Measurements from ENCODE around the gene ZNF23.

The ZNF23 gene

DNA sequence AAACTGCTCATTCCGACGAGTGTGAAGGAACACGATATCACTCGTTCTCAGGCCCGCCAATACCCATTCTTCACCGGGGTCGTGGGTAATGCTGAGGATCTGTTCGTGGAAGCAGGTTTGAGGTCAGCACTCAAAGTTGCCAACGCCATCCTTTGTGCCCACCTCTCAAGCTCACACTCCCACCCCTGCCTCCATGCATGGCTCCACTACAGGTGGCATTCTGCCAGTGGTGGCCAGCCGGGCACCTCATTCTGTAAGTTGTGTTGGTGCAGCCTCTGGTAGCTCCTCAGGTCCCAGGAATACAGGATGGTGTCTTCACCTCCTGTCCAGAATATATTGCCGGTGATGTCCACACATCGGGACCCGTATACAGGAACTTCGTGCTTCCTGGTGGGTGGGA lies 30.9 kb downstream of the ZNF23 start:
- no peak for DNase-seq (ENCODE audit: extremely low read depth, low read depth)
- no peak overlapping the region for H3K4me3 ChIP-seq (replicated peaks; ENCODE audit: low read depth, low read length)
- TF ChIP-seq, protein P1, sequence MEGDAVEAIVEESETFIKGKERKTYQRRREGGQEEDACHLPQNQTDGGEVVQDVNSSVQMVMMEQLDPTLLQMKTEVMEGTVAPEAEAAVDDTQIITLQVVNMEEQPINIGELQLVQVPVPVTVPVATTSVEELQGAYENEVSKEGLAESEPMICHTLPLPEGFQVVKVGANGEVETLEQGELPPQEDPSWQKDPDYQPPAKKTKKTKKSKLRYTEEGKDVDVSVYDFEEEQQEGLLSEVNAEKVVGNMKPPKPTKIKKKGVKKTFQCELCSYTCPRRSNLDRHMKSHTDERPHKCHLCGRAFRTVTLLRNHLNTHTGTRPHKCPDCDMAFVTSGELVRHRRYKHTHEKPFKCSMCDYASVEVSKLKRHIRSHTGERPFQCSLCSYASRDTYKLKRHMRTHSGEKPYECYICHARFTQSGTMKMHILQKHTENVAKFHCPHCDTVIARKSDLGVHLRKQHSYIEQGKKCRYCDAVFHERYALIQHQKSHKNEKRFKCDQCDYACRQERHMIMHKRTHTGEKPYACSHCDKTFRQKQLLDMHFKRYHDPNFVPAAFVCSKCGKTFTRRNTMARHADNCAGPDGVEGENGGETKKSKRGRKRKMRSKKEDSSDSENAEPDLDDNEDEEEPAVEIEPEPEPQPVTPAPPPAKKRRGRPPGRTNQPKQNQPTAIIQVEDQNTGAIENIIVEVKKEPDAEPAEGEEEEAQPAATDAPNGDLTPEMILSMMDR (IDR thresholded peaks at IDR 0.05; ENCODE audit: low read depth, low read length, missing control alignments) = no peak

DNA sequence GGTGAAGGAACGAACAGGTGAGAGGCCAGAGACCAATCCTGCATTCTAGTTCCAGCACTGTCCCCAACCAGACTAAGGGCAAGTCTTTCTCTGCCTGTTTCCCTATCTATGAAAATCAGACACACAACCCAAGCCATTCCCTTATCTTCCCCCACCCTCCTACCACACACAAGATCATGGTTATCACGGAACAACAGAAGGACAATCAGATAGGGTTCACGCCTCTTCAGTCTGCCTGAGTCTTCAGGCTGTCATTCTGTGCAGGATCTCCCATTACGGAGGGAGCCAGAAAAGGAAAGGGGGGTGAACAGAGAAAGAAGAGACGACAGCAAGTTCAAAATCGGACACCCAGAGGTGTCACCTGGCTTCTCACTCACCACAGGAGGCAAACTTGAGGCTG lies 31.3 kb downstream of the ZNF23 start:
- H3K4me3 ChIP-seq (replicated peaks; ENCODE audit: low read depth, low read length) = no peak overlapping the region
- no peak for DNase-seq (ENCODE audit: extremely low read depth, low read depth)
- TF ChIP-seq, protein P1 (IDR thresholded peaks at IDR 0.05; ENCODE audit: low read depth, low read length, missing control alignments) = no peak

DNA sequence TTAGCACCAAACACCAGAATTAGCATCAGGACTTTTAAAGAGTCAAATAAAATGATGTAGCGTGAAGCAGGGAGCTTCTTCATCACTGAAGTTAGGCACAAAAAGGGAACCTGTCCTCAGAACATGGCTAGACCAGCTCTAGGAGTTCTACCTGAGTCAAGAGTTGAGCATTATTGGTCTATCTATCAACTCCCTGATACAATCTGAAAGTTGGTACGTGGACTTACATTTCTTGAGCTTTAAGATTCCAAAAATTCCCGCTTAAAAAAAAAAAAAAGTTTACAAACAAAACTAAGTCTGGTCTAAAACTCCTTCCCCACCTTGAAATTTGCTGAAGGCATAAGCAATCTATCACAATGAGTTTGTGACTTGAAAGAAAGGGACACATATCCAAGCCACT lies 32.5 kb downstream of the ZNF23 start:
- H3K4me3 ChIP-seq (replicated peaks; ENCODE audit: low read depth, low read length) = no peak overlapping the region
- TF ChIP-seq, protein P1 (IDR thresholded peaks at IDR 0.05; ENCODE audit: low read depth, low read length, missing control alignments) = no peak
- DNase-seq (ENCODE audit: extremely low read depth, low read depth) = no peak

DNA sequence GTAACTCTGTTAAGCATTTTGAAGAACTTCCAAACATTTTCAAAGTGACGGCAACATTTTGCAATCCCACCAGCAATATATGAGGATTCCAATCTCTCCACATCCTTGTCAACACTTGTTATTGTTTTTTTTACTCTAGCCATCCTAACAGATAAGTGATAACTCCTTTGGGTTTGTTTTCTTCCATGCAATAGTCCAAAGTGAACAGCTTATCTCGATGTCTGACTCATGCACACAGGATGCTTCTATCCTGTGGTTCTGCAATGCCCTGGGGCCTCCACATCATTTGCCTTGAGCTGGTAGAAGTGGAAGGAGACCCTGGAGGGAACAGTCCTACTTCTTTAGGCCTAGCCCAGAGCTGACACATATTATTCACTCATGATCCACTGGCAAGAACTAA lies 33.2 kb downstream of the ZNF23 start:
- H3K4me3 ChIP-seq (replicated peaks; ENCODE audit: low read depth, low read length) = no peak overlapping the region
- TF ChIP-seq, protein P1 (IDR thresholded peaks at IDR 0.05; ENCODE audit: low read depth, low read length, missing control alignments) = no peak
- DNase-seq (ENCODE audit: extremely low read depth, low read depth) = no peak

DNA sequence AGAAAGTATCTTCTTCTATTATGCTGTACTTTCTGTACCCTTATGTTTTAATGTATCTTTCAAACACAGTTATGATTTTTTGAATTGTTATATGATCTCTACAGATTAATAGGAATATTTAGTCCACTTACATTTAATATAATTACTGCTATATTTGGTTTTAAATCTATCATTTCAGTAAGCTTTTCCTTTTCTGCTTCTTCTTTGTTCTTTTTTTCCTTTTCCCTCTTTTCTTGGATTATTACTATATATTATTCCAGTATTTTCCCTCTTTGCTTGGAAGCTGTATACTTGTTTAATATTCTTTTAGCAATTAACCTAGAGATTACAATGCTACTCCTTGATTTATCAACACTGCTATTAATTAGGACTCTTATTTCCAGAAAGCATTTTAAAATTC lies 33.7 kb downstream of the ZNF23 start:
- H3K4me3 ChIP-seq (replicated peaks; ENCODE audit: low read depth, low read length) = no peak overlapping the region
- no peak for DNase-seq (ENCODE audit: extremely low read depth, low read depth)
- TF ChIP-seq, protein P1 (IDR thresholded peaks at IDR 0.05; ENCODE audit: low read depth, low read length, missing control alignments) = no peak

DNA sequence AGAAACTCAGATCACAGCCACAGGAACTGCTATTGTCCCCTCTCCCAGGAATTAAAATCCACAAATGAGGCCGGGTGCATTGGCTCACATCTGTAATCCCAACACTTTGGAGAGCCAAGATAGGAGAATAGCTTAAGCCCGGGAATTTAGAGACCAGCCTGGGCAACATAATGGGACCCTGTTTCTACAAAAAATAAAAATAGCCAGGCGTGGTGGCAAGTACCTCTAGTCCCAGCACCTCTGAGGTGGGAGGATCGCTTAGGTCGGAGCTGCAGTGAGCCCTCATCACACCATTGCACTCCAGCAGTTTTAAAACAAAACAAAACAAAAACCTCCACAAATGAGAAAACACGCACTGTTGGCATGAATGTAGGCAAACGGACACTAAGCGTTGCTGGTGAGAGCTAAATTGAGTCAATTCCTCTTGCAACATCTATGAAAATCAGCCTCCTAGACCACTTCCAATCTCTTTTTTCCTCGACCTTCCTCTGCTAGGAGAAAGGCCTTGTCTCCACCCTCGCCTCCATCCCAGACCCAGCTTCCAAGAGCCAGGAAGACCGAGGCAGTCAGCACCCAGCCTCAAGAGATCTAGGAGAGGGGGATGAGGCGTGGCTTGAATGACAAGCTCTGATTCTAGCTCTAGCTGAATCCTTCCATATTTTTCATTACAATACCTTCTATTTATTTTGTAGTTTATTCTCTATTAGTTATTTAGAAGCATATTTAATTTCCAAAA lies 35.0 kb downstream of the ZNF23 start:
- H3K4me3 ChIP-seq (replicated peaks; ENCODE audit: low read depth, low read length) = no peak overlapping the region
- TF ChIP-seq, protein P1 (IDR thresholded peaks at IDR 0.05; ENCODE audit: low read depth, low read length, missing control alignments) = no peak
- no peak for DNase-seq (ENCODE audit: extremely low read depth, low read depth)

Measured in HFF-Myc (cell line).